ENCODE results near the gene LONRF3.
A peak's percentile ranks its signal among the peaks of the same experiment; 100 is the strongest.

The LONRF3 gene

GRCh38 chrX:118974908-118975671, 672 bp downstream of the LONRF3 start (continued):
- peak; percentile 31; the same call in 1 of the 2 replicates for TF ChIP-seq ZBTB8A (tag by site-specific recombination; IDR thresholded peaks at IDR 0.05)
- TF ChIP-seq INSM2 (tag by site-specific recombination; IDR thresholded peaks at IDR 0.05), result no peak
- TF ChIP-seq EGR2 (tag by site-specific recombination; IDR thresholded peaks at IDR 0.05; ENCODE audit: low read depth), result peak; percentile 63; the same call in 1 of the 2 replicates
- peak; percentile 82 for TF ChIP-seq ZNF335 (tag by site-specific recombination; conservative IDR thresholded peaks at IDR 0.05)
- TF ChIP-seq ZBTB26 (tag by site-specific recombination; optimal IDR thresholded peaks at IDR 0.05), result peak; percentile 10

GRCh38 chrX:118975831-118976598, 1.6 kb downstream of the LONRF3 start:
- Histone ChIP-seq H3K9me3 (ENCODE audit: control insufficient read depth, insufficient read depth, low read depth, low read length) (no peaks in the 10 kb centered on the region), H3K36me3 (ENCODE audit: control insufficient read depth in 2 of 2, insufficient read depth in 1 of 2, low read length in 2 of 2) (peaks cover 6 to 27% of the 10 kb centered on the region in 2 experiments), H3K4me3 (ENCODE audit: low read depth, low read length) (peak overlapping the region; percentile 44), H3K4me1 (ENCODE audit: control insufficient read depth, insufficient read depth, low read length) (no peaks in the 10 kb centered on the region), H3K27ac (ENCODE audit: extremely low read depth, low read depth, low read length) (peak overlapping the region; percentile 47; the same call in 1 of the 2 replicates)
- POLR2A ChIA-PET, result no interaction called here
- CTCF ChIA-PET, result interaction anchor here (0.6 to 1.8 kb wide), 3 partner anchors 29 to 128 kb away, joined by 3 to 8 read pairs (median 3); no protein-coding TSS in a partner anchor
- TF ChIP-seq ZNF366 (tag by site-specific recombination; conservative IDR thresholded peaks at IDR 0.05) (peak; percentile 29; the same call in 1 of the 2 replicates), ZBTB1 (tag by site-specific recombination; IDR thresholded peaks at IDR 0.05) (no peak), KLF9 (tag by site-specific recombination; IDR thresholded peaks at IDR 0.05; ENCODE audit: low read depth) (peak; percentile 20; the same call in 1 of the 2 replicates), ZNF398 (tag by site-specific recombination; IDR thresholded peaks at IDR 0.05) (peak; percentile 68; the same call in 1 of the 2 replicates), ZNF76 (tag by site-specific recombination; IDR thresholded peaks at IDR 0.05; ENCODE audit: borderline replicate concordance, low read depth) (0 out of 2 replicates have a peak, but pooled peaks have one; percentile 8), ZNF174 (tag by site-specific recombination; IDR thresholded peaks at IDR 0.05) (no peak), ZFP37 (tag by site-specific recombination; IDR thresholded peaks at IDR 0.05) (peak; percentile 71; the same call in 1 of the 2 replicates), ZNF223 (tag by site-specific recombination; IDR thresholded peaks at IDR 0.05) (no peak), ZFHX2 (tag by site-specific recombination; conservative IDR thresholded peaks at IDR 0.05) (peak; percentile 88), ATF2 (tag by site-specific recombination; IDR thresholded peaks at IDR 0.05; ENCODE audit: low read depth) (peak; percentile 53), ZNF18 (tag by site-specific recombination; IDR thresholded peaks at IDR 0.05) (no peak), ZNF629 (tag by site-specific recombination; IDR thresholded peaks at IDR 0.05) (peak; percentile 64; the same call in 1 of the 2 replicates), BCL6B (tag by site-specific recombination; IDR thresholded peaks at IDR 0.05) (no peak), ZNF214 (tag by site-specific recombination; IDR thresholded peaks at IDR 0.05; ENCODE audit: borderline replicate concordance) (no peak), ZNF510 (tag by site-specific recombination; IDR thresholded peaks at IDR 0.05; ENCODE audit: insufficient replicate concordance) (no peak), SCRT2 (tag by site-specific recombination; IDR thresholded peaks at IDR 0.05) (peak; percentile 72), BCL11A (tag by site-specific recombination; IDR thresholded peaks at IDR 0.05; ENCODE audit: low read depth) (no peak), SP7 (tag by site-specific recombination; IDR thresholded peaks at IDR 0.05) (peak; percentile 64; the same call in 1 of the 2 replicates)

Measured in HEK293 (cell line).